Measurements from ENCODE around the gene SOX8.

SOX8 gene

GRCh38 chr16:974001-974601 is 7.5 kb upstream of the SOX8 start:
- FAIRE-seq = no peak

- FAIRE-seq = no peak
Measured at GRCh38 chr16:974611-975261, 6.8 kb upstream of the SOX8 start.

GRCh38 chr16:975291-975690 is 6.3 kb upstream of the SOX8 start:
- no peak for FAIRE-seq

- FAIRE-seq = no peak
Measured at GRCh38 chr16:976389-976931, 5.1 kb upstream of the SOX8 start.

GRCh38 chr16:977081-977701 is 4.4 kb upstream of the SOX8 start:
- no peak for FAIRE-seq

- FAIRE-seq = no peak
Measured at GRCh38 chr16:977896-978295, 3.7 kb upstream of the SOX8 start.

- FAIRE-seq = no peak
Measured at GRCh38 chr16:978403-978802, 3.2 kb upstream of the SOX8 start.

- FAIRE-seq = no peak
Measured at GRCh38 chr16:979147-979546, 2.4 kb upstream of the SOX8 start.

GRCh38 chr16:979859-980594 is 1.5 kb upstream of the SOX8 start:
- FAIRE-seq = no peak

- no peak for FAIRE-seq
Measured at GRCh38 chr16:980595-980854, 1.0 kb upstream of the SOX8 start.

- no peak for FAIRE-seq
Measured at GRCh38 chr16:982145-983043, 824 bp downstream of the SOX8 start.

GRCh38 chr16:983044-984030 is 1.8 kb downstream of the SOX8 start:
- FAIRE-seq = no peak

- FAIRE-seq = no peak
Measured at GRCh38 chr16:984121-984694, 2.6 kb downstream of the SOX8 start.

- FAIRE-seq = no peak
Measured at GRCh38 chr16:984736-985636, 3.4 kb downstream of the SOX8 start.

- FAIRE-seq = no peak
Measured at GRCh38 chr16:985646-986400, 4.3 kb downstream of the SOX8 start.

- FAIRE-seq = no peak
Measured at GRCh38 chr16:986411-986810, 4.8 kb downstream of the SOX8 start.

GRCh38 chr16:986925-987582 is 5.5 kb downstream of the SOX8 start:
- FAIRE-seq = no peak

GRCh38 chr16:987906-988305 is 6.3 kb downstream of the SOX8 start:
- FAIRE-seq = no peak
